Stimulated activated CD8-positive, alpha-beta memory T cell treated with anti-CD3 and anti-CD28 coated beads, Interleukin-2, amount 100 ng/mL, for 1 hour (primary cell): ENCODE data around the gene NAV3.

Source experiments
- DNase-seq, 2 donors: peaks; one replicate each; pipeline ENCODE4 v3.0.0-alpha.2; 2020; ENCODE audit warnings: low read depth in 2 of 2

NAV3 gene

GRCh38 chr12:77847060-77847541 is 16.4 kb downstream of the NAV3 start:
- no peak for DNase-seq

GRCh38 chr12:77847680-77848431 is 17.2 kb downstream of the NAV3 start:
- DNase-seq = no peak

- no peak for DNase-seq
These were observed 19.4 kb downstream of the NAV3 start for GRCh38 chr12:77850129-77850528.

- DNase-seq = no peak
These were observed 20.0 kb downstream of the NAV3 start for GRCh38 chr12:77850698-77851097.

GRCh38 chr12:77855548-77855947 is 24.9 kb downstream of the NAV3 start:
- DNase-seq = no peak

GRCh38 chr12:77861317-77861716 is 30.6 kb downstream of the NAV3 start:
- DNase-seq = no peak

- DNase-seq = no peak
These were observed 34.5 kb downstream of the NAV3 start for GRCh38 chr12:77865178-77865577.

- DNase-seq = no peak
These were observed 48.2 kb downstream of the NAV3 start for GRCh38 chr12:77878901-77879300.

GRCh38 chr12:77882709-77883108 is 52.0 kb downstream of the NAV3 start:
- DNase-seq = no peak

GRCh38 chr12:77888611-77889010 is 57.9 kb downstream of the NAV3 start:
- no peak for DNase-seq

GRCh38 chr12:77891518-77892147 is 60.9 kb downstream of the NAV3 start:
- DNase-seq = no peak

GRCh38 chr12:77893918-77894317 is 63.2 kb downstream of the NAV3 start:
- DNase-seq = no peak

- DNase-seq = no peak
These were observed 63.9 kb downstream of the NAV3 start for GRCh38 chr12:77894556-77894955.

- no peak for DNase-seq
These were observed 65.0 kb downstream of the NAV3 start for GRCh38 chr12:77895699-77896098.

GRCh38 chr12:77907936-77908335 is 77.2 kb downstream of the NAV3 start:
- DNase-seq = no peak

GRCh38 chr12:77914081-77914488 is 83.4 kb downstream of the NAV3 start:
- DNase-seq = no peak

- no peak for DNase-seq
These were observed 84.4 kb downstream of the NAV3 start for GRCh38 chr12:77915071-77915600.

GRCh38 chr12:77916276-77916675 is 85.6 kb downstream of the NAV3 start:
- DNase-seq = no peak

GRCh38 chr12:77918046-77918445 is 87.4 kb downstream of the NAV3 start:
- no peak for DNase-seq

- DNase-seq = no peak
These were observed 88.8 kb downstream of the NAV3 start for GRCh38 chr12:77919450-77919849.

- DNase-seq = no peak
These were observed 93.2 kb downstream of the NAV3 start for GRCh38 chr12:77923882-77924281.

- no peak for DNase-seq
These were observed 94.0 kb downstream of the NAV3 start for GRCh38 chr12:77924703-77925102.

- DNase-seq = no peak
These were observed 94.9 kb downstream of the NAV3 start for GRCh38 chr12:77925536-77926108.
